ENCODE measurements around the gene PHEX.

- TF ChIP-seq POLR2AphosphoS5 (IDR thresholded peaks at IDR 0.05; ENCODE audit: low read depth) (no peak), CTCF (conservative IDR thresholded peaks at IDR 0.05; ENCODE audit: low read depth in 2 of 2) (no peak), CREB1 (CRISPR knock-in tag; IDR thresholded peaks at IDR 0.05; ENCODE audit: low read depth) (no peak), EZH2phosphoT487 (IDR thresholded peaks at IDR 0.05; ENCODE audit: unreplicated experiment) (no peak), ETS1 (IDR thresholded peaks at IDR 0.05) (no peak)
Observed at GRCh38 chrX:22249371-22249770, 217.2 kb downstream of the PHEX start.
